Activated CD8-positive, alpha-beta memory T cell treated with anti-CD3 and anti-CD28 coated beads, Interleukin-2, amount 50 U/mL, for 1 hour (primary cell): Measurements from ENCODE around the gene NUPR1.
"Not testable (repeated sequence)": the region's sequence is repeated elsewhere in the genome, so short reads cannot be mapped to it uniquely, and the experiment has no call there.

Experiments
- DNase-seq: peaks from one replicate; pipeline ENCODE4 v3.0.0-alpha.2; 2020; ENCODE audit errors: extremely low read depth

The NUPR1 gene, protein sequence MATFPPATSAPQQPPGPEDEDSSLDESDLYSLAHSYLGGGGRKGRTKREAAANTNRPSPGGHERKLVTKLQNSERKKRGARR

GRCh38 chr16:28538733-28539596, at the start of gene NUPR1:
Gene NUPR1, minus strand, starts transcription at chr16:28538974. Its CDS starts 67 bp downstream, at chr16:28538907.
- no peak for DNase-seq

GRCh38 chr16:28587386-28587785, 48.6 kb upstream of the NUPR1 start:
- no peak for DNase-seq

DNA sequence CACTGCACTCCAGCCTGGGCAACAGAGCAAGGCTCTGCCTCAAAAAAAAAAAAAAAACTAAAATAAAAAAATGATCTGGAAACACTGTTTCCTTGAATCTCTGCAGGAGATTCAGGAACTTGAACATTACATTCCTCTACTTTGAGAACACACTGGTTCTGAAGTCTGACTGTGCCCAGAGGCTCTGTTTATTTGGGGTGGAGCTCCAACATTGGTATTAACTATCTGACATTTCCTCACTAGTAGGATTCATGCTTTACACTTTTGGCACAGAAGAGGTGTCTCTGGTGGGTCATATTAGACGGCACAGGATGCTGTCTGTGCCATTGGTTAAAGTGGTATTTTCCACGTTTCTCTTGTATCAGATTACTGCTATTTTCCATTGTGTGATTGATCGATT, 47.7 kb upstream of the NUPR1 start:
- DNase-seq = no peak

DNA sequence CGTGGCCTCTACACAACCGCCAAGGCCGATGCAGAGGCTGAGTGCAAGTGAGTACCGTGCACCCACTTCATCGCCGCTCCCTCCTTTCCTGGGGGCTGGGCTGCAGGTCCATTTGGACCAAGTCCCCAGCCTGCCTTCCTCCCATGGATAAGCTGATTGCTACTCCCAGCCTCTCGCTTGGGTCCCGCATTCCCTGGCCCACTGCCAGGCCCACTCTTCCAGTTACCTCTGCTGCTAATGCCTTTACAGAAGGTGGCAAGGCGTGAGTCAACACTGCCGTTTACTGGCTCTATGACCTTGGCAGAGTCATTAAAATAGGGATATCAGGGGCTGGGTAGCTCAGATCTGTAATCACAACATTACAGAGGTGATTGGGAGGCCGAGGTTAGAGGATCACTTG, 46.9 kb upstream of the NUPR1 start:
- no peak for DNase-seq

DNA sequence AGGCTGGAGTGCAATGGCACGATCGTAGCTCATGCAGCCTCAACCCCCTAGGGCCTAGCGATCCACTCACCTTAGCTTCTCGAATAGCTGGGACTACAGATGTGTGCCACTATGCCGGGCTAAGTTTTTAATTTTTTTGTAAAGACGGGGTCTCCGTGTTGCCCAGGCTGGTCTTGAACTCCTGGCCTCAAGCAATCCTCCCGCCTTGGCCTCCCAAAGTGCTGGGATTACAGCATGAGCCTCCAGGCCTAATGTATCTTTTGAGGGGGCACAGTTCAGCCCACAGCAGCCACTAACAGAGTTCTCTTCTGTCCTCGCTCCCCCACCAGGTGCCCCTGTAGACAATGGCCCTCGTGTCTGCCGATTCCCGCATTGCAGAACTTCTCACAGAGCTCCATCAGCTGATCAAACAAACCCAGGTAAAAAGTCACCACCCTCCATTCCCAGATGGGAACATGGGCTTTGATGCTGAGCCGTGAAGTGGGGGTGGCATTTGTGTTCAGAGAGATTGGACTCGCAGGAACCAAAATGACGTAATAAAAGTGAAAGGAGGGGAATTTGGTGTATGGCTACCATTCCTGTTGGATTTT, 42.0 kb upstream of the NUPR1 start:
- DNase-seq = no peak

DNA sequence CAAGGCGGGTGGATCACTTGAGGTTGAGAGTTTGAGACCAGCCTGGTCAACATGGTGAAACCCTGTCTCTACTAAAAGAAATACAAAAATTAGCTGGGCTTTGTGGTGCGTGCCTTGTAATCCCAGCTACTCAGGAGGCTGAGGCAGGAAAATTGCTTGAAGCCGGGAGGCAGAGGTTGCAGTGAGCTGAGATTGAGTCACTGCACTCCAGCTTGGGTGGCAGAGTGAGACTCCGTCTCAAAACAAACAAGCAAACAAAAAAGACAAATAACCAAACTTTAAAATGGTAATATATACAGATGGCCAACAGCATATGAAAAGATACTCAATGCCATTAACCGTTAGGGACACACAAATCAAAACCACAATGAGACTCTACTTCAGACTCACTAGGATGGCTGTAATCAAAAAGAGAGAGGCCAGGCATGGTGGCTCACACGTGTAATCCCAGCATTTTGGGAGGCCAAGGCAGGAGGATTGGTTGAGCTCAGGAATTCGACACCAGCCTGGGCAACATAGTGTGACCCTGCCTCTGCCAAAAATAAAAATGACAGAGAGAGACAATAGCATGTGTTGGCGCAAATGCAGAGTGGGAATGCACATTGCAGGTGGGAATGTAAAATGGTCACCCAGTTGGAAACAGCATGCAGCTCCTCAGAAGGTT, 36.8 kb upstream of the NUPR1 start:
- DNase-seq = no peak

GRCh38 chr16:28574925-28575324, 36.2 kb upstream of the NUPR1 start:
- DNase-seq = no peak

GRCh38 chr16:28573738-28574718, 35.3 kb upstream of the NUPR1 start:
- DNase-seq = no peak

- DNase-seq = no peak
Measured at GRCh38 chr16:28572696-28573510, 34.1 kb upstream of the NUPR1 start.

- no peak for DNase-seq
Measured at GRCh38 chr16:28569968-28570752, 31.4 kb upstream of the NUPR1 start.

DNA sequence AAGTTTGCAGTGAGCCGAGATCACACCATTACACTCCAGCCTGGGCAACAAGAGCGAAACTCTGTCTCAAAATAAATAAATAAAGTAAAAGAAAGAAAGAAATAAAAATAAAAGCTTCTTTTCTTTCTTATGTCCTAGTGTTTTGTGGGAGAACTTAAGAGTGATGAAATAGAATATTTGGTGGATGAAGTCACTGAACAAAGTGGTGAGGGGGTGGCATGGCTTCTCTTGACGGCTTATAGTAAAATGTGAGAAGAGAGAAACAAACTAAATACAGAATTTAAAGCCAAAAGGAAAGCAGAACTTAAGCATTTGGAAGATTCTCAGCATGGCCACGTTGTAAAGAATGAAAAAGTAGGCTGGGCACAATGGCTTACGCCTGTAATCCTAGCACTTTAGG, 30.2 kb upstream of the NUPR1 start:
- DNase-seq = no peak

DNA sequence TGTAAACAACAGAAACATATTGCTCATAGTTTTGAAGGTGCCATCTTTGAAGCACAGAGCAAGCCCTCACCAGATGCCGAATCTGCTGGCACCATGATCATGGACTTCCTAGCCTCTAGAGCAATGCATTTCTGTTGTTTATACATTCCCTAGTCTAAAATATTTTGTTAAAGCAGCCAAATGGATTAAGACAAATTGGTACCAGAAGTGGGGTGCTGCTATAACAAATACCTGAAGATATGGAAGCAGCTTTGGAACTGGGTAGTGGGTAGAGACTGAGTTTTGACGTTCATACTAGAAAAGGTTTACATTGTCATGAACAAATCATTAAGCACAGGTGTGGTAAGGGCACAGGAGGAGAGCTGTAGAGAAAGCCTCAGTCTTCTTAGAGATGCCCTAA, 28.5 kb upstream of the NUPR1 start:
- no peak for DNase-seq

GRCh38 chr16:28566233-28566925, 27.6 kb upstream of the NUPR1 start:
- not testable (repeated sequence) for DNase-seq

- no peak for DNase-seq
Measured at GRCh38 chr16:28563218-28563617, 24.4 kb upstream of the NUPR1 start.

DNA sequence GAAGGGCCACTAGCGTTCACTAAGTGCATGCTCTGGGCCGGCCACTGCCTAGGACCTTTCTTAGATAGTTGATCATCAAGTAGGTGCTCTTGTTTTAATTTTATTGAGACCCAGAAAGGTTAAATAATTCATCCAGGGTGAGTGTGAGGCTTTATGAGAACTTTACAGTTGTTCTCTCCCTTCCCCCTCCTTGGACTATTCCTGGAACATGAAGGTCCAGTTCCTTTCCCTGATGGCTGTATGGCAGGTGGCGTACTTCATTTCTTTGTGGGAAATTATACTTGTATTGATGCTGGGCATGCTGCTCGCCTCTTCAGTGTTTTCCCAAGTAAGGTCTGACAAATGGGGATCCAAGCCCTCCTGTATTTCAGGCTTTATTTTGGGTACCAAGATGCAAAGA, 23.4 kb upstream of the NUPR1 start:
- DNase-seq = no peak

DNA sequence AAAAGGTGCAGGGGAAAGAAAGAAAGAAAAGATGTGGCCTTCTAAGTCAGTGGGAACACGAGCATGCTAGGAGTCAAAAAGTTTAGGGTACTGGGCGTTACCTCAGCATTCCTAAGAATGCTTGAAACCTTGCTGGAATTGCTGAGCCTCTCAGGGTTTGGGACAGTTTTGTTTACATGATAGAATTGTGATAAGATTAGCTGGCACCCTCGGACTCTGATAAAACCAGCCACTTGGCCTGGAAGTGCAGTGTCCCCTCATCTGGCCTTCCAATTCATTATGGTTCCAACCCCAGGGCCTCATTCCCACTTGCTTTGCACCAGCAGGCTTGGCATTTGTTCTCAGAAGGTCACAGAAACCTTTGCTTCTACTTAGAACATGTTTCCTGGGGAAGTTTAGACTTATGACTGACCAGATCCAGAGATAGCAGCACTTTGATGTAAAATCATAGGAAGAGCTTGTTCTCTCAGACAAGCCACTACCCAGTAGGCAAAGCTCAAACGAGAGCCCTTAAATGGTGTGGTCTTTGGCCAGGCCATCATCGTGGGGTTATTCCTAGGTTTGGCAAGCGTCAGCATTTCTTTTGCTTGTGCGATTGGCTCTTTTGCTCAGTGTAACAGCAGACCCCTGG, 22.9 kb upstream of the NUPR1 start:
- DNase-seq = no peak

GRCh38 chr16:28558456-28558855, 19.7 kb upstream of the NUPR1 start:
- no peak for DNase-seq

DNA sequence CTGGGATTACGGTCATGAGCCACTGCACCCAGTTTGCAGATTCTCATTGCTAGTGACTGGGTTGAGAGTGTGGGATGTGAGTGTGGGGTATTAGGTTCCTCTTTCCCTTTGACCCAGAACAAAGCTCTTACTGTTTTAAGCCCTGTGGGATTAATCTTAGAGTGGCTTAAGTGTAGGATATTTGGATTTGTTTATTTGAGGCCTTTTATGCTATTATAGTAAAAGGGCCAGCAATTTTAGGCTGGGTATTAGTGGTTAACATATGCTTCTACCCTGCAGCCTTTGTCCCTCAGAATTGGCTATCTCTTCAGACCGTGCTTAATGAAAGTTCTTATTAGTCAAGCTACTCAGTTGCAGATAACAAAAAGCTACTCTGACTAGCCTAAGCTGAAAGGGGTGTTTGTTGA, 18.1 kb upstream of the NUPR1 start:
- DNase-seq = no peak

GRCh38 chr16:28555561-28555960, 16.8 kb upstream of the NUPR1 start:
- DNase-seq = no peak
